ENCODE results near the gene CIDEB. TPM values are rescaled to one million over a fixed set of nuclear protein-coding genes. Genes with fewer than 3 reads are reported as not detected.

The CIDEB gene
- total RNA-seq, 1 donor from 2014 or later, result 4.7 TPM

DNA sequence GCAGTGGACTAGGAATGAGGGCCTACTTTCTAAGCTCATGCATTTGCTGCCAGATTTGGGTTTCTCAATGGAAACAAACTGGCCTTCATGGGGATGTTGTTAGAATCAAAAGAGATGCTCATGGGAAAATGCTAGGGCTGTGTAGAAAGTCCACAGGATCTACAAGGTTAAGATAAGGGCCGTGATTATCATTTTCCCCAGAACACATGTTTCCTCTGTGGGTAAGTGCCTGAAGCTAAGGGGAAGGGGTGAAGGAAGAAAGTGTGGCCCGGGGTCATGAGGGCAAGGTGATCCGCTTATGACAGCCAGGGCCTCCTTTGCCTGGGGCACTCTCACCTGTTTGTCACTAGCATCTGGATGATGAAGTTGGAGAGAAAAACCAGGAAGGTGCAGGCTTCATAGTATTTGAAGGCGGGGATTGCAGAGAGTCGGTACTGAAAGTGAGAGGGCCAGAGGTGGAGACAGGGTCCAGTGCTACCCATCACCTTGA lies 17.3 kb upstream of the CIDEB start:
- H3K27me3 ChIP-seq (ENCODE audit: control insufficient read depth in 3 of 3, insufficient read depth in 3 of 3, low read length in 3 of 3), result peaks cover 0 to 6% (median 0%) of the 10 kb centered on the region in 3 donors
- no peaks in the 10 kb centered on the region for H3K9me3 ChIP-seq (ENCODE audit: control insufficient read depth in 3 of 3, low read length in 3 of 3)
- H3K36me3 ChIP-seq (ENCODE audit: control insufficient read depth in 3 of 3, insufficient read depth in 3 of 3, low read length in 3 of 3), result peaks cover 0 to 6% (median 5%) of the 10 kb centered on the region in 3 donors
- no peak overlapping the region for H3K4me3 ChIP-seq (ENCODE audit: low read length in 3 of 3)
- no peak overlapping the region for H3K27ac ChIP-seq (ENCODE audit: low read depth, low read length)
- no peak overlapping the region for H3K9ac ChIP-seq (ENCODE audit: low read depth in 1 of 3, low read length in 3 of 3)
- H3K4me1 ChIP-seq (ENCODE audit: control insufficient read depth in 3 of 3, insufficient read depth in 3 of 3, low read length in 3 of 3), result peaks cover 0 to 17% (median 0%) of the 10 kb centered on the region in 3 donors

DNA sequence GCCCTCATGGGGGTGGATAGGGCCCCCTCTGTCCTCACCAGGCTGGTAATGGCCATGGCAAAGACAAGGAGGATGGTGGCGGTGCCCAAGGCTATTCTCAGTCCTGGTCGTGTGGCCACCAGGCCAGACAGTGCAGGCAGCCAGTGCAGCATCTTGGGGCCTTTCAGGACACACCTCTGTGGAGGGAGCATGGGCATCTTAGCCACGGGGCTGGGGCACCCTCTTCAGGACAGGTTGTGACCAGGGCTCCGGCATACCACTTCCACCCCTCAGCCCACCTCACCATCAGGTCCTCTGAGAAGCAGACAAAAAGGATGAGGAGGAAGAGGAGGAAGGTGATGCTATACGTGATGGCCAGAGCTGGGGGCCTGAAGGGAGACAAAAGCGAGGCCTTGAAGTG lies 16.2 kb upstream of the CIDEB start:
- peaks cover 0 to 7% (median 0%) of the 10 kb centered on the region in 3 donors for H3K4me1 ChIP-seq (ENCODE audit: control insufficient read depth in 3 of 3, insufficient read depth in 3 of 3, low read length in 3 of 3)
- H3K27ac ChIP-seq (ENCODE audit: low read depth, low read length), result no peak overlapping the region
- no peak overlapping the region for H3K4me3 ChIP-seq (ENCODE audit: low read length in 3 of 3)
- no peak overlapping the region for H3K9ac ChIP-seq (ENCODE audit: low read depth in 1 of 3, low read length in 3 of 3)
- H3K27me3 ChIP-seq (ENCODE audit: control insufficient read depth in 3 of 3, insufficient read depth in 3 of 3, low read length in 3 of 3), result peaks cover 8 to 10% (median 9%) of the 10 kb centered on the region in 3 donors
- peaks cover 0 to 7% (median 5%) of the 10 kb centered on the region in 3 donors for H3K36me3 ChIP-seq (ENCODE audit: control insufficient read depth in 3 of 3, insufficient read depth in 3 of 3, low read length in 3 of 3)
- H3K9me3 ChIP-seq (ENCODE audit: control insufficient read depth in 3 of 3, low read length in 3 of 3), result no peaks in the 10 kb centered on the region

DNA sequence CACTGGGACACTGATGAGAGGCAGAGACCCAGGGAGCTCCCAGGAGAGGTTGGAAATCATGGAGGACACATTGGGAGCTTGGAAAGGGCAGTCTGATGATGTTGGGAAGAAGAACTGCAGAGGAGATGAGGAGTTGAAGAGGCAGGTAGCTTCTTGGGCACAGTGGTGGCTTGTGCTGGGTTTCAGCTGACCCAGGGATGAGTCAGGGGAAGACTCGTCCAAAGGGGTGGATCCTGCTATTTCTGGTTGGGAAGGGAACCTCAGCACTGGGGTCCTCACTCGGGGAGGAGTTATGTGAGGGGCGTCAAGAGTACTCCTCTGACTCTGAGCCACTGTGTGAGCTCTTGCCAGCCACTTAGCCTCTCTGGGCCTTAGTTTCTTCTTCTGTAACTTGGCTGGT lies 15.6 kb upstream of the CIDEB start:
- H3K27ac ChIP-seq (ENCODE audit: low read depth, low read length), result no peak overlapping the region
- peaks cover 13 to 16% (median 15%) of the 10 kb centered on the region in 3 donors for H3K27me3 ChIP-seq (ENCODE audit: control insufficient read depth in 3 of 3, insufficient read depth in 3 of 3, low read length in 3 of 3)
- no peak overlapping the region for H3K4me3 ChIP-seq (ENCODE audit: low read length in 3 of 3)
- H3K9me3 ChIP-seq (ENCODE audit: control insufficient read depth in 3 of 3, low read length in 3 of 3), result no peaks in the 10 kb centered on the region
- H3K36me3 ChIP-seq (ENCODE audit: control insufficient read depth in 3 of 3, insufficient read depth in 3 of 3, low read length in 3 of 3), result peaks cover 0 to 8% (median 7%) of the 10 kb centered on the region in 3 donors
- no peak overlapping the region for H3K9ac ChIP-seq (ENCODE audit: low read depth in 1 of 3, low read length in 3 of 3)
- peaks cover 0 to 4% (median 0%) of the 10 kb centered on the region in 3 donors for H3K4me1 ChIP-seq (ENCODE audit: control insufficient read depth in 3 of 3, insufficient read depth in 3 of 3, low read length in 3 of 3)

DNA sequence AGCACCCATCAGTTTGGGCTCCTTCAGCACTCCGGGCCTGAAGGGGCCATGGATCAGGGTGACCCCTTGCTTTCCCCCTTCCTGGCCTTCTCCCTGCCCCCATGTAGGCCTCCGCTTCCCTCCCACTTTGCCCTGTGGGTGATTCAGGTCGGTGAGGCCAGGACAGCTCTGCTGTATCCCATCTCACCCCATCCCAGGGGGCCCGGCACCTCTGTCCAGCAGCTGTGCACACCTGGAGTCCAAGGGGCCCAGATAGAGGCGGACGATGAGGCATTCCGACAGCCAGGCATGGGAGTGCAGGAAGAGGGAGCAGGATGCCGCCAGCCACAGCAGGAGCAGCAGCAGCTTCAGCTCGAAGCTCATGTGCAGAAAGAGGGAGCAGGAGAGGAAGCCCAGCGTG lies 14.9 kb upstream of the CIDEB start:
- Histone ChIP-seq H3K4me3 (ENCODE audit: low read length in 3 of 3) (no peak overlapping the region), H3K36me3 (ENCODE audit: control insufficient read depth in 3 of 3, insufficient read depth in 3 of 3, low read length in 3 of 3) (peaks cover 0 to 8% (median 7%) of the 10 kb centered on the region in 3 donors), H3K4me1 (ENCODE audit: control insufficient read depth in 3 of 3, insufficient read depth in 3 of 3, low read length in 3 of 3) (peaks cover 0 to 4% (median 0%) of the 10 kb centered on the region in 3 donors), H3K9me3 (ENCODE audit: control insufficient read depth in 3 of 3, low read length in 3 of 3) (no peaks in the 10 kb centered on the region), H3K27ac (ENCODE audit: low read depth, low read length) (no peak overlapping the region), H3K9ac (ENCODE audit: low read depth in 1 of 3, low read length in 3 of 3) (no peak overlapping the region), H3K27me3 (ENCODE audit: control insufficient read depth in 3 of 3, insufficient read depth in 3 of 3, low read length in 3 of 3) (peaks cover 19 to 20% (median 20%) of the 10 kb centered on the region in 3 donors)

DNA sequence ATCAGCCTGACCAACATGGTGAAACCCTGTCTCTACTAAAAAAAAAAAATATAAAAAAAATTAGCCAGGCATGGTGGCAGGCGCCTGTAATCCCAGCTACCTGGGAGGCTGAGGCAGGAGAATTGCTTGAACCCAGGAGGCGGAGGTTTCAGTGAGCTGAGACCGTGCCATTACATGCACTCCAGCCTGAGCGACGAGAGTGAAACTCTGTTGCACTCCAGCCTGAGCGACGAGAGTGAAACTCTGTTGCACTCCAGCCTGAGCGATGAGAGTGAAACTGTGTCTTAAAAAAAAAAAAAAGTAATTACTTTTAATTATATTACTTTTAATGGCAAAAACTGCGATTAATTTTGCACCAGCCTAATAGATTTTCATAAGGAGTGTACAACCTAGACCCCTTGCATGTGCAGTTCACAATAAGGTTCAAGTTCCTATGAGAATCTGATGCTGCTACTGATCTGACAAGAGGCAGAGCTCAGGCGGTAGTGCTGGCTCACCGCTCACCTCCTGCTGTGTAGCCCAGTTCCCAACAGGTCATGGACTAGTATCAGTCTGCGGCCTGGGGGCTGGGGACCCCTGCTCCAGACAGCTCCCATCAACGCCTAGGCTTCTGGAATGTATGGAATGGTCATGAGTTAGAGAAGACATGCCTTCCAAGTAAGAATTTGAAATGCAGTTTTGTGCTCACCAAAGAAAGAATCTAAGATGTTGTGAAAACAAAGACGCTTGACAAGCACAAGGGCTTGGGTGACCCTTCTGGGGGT lies 13.6 kb upstream of the CIDEB start:
- Histone ChIP-seq H3K9me3 (ENCODE audit: control insufficient read depth in 3 of 3, low read length in 3 of 3) (no peaks in the 10 kb centered on the region), H3K36me3 (ENCODE audit: control insufficient read depth in 3 of 3, insufficient read depth in 3 of 3, low read length in 3 of 3) (peaks cover 0 to 8% (median 7%) of the 10 kb centered on the region in 3 donors), H3K27ac (ENCODE audit: low read depth, low read length) (no peak overlapping the region), H3K4me1 (ENCODE audit: control insufficient read depth in 3 of 3, insufficient read depth in 3 of 3, low read length in 3 of 3) (peaks cover 0 to 4% (median 3%) of the 10 kb centered on the region in 3 donors), H3K27me3 (ENCODE audit: control insufficient read depth in 3 of 3, insufficient read depth in 3 of 3, low read length in 3 of 3) (peaks cover 23 to 32% (median 31%) of the 10 kb centered on the region in 3 donors), H3K9ac (ENCODE audit: low read depth in 1 of 3, low read length in 3 of 3) (no peak overlapping the region), H3K4me3 (ENCODE audit: low read length in 3 of 3) (no peak overlapping the region)

DNA sequence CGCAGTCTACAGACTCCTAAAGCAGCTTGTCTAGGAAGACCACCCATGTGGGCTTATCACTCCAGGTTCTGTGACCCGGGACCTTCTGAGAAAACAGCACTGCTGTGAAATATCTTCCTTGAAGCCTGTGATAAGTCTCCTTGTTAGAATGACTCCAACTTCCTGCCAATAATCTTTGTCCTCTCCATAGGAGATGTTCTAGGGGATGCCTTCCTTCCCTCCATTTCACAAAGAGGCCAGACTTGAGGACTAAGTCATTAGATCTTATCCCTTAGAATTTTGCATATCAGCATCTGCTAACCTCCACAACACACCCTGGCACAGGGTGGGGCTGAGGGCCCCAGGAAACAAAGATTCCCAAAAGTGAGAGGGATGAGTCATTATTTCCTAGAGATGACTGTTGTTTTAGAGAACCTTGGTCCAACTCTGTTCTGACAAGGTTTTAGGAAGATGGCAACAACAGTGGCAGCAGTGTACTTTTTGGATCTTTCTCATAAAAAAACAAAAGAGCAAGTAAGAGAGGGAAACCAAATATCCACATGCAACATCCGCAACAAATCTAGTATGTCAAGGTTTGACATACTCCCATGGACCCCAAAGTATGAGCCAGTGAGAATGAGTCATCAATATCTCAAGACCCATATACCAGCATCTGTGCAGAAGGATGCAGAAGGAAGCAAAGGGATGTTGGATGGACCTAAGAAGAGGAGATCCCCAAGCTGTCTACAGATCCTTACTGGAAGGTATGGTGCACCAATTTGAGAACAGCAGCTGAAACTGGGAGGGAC lies 9.6 kb upstream of the CIDEB start:
- H3K36me3 ChIP-seq (ENCODE audit: control insufficient read depth in 3 of 3, insufficient read depth in 3 of 3, low read length in 3 of 3), result peaks cover 0 to 3% (median 2%) of the 10 kb centered on the region in 3 donors
- H3K27me3 ChIP-seq (ENCODE audit: control insufficient read depth in 3 of 3, insufficient read depth in 3 of 3, low read length in 3 of 3), result peaks cover 24 to 50% (median 46%) of the 10 kb centered on the region in 3 donors
- H3K4me1 ChIP-seq (ENCODE audit: control insufficient read depth in 3 of 3, insufficient read depth in 3 of 3, low read length in 3 of 3), result peaks cover 20 to 41% (median 27%) of the 10 kb centered on the region in 3 donors
- peaks cover 0 to 2% (median 0%) of the 10 kb centered on the region in 3 donors for H3K9me3 ChIP-seq (ENCODE audit: control insufficient read depth in 3 of 3, low read length in 3 of 3)
- no peak overlapping the region for H3K27ac ChIP-seq (ENCODE audit: low read depth, low read length)
- no peak overlapping the region for H3K4me3 ChIP-seq (ENCODE audit: low read length in 3 of 3)
- no peak overlapping the region for H3K9ac ChIP-seq (ENCODE audit: low read depth in 1 of 3, low read length in 3 of 3)

DNA sequence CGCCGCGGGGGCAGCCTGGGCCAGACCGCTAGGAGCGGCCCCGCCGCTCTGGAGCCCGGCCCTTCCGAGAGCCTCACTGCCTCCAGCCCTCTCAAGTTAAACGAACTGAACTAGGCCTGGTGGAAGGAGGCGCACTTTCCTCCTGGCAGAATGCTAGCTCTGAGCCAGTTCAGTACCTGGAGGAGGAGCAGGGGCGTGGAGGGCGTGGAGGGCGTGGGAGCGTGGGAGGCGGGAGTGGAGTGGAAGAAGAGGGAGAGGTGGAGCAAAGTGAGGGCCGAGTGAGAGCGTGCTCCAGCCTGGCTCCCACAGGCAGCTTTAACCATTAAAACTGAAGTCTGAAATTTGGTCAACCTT lies 8.8 kb upstream of the CIDEB start:
- peaks cover 0 to 3% (median 2%) of the 10 kb centered on the region in 3 donors for H3K36me3 ChIP-seq (ENCODE audit: control insufficient read depth in 3 of 3, insufficient read depth in 3 of 3, low read length in 3 of 3)
- peak overlapping the region in 1 of 3 donors; percentile 45 for H3K9ac ChIP-seq (ENCODE audit: low read depth in 1 of 3, low read length in 3 of 3)
- peaks cover 24 to 50% (median 46%) of the 10 kb centered on the region in 3 donors for H3K27me3 ChIP-seq (ENCODE audit: control insufficient read depth in 3 of 3, insufficient read depth in 3 of 3, low read length in 3 of 3)
- H3K4me3 ChIP-seq (ENCODE audit: low read length in 3 of 3), result peak overlapping the region in 1 of 3 donors; percentile 58
- H3K4me1 ChIP-seq (ENCODE audit: control insufficient read depth in 3 of 3, insufficient read depth in 3 of 3, low read length in 3 of 3), result peaks cover 26 to 48% (median 30%) of the 10 kb centered on the region in 3 donors
- peaks cover 0 to 2% (median 0%) of the 10 kb centered on the region in 3 donors for H3K9me3 ChIP-seq (ENCODE audit: control insufficient read depth in 3 of 3, low read length in 3 of 3)
- no peak overlapping the region for H3K27ac ChIP-seq (ENCODE audit: low read depth, low read length)

DNA sequence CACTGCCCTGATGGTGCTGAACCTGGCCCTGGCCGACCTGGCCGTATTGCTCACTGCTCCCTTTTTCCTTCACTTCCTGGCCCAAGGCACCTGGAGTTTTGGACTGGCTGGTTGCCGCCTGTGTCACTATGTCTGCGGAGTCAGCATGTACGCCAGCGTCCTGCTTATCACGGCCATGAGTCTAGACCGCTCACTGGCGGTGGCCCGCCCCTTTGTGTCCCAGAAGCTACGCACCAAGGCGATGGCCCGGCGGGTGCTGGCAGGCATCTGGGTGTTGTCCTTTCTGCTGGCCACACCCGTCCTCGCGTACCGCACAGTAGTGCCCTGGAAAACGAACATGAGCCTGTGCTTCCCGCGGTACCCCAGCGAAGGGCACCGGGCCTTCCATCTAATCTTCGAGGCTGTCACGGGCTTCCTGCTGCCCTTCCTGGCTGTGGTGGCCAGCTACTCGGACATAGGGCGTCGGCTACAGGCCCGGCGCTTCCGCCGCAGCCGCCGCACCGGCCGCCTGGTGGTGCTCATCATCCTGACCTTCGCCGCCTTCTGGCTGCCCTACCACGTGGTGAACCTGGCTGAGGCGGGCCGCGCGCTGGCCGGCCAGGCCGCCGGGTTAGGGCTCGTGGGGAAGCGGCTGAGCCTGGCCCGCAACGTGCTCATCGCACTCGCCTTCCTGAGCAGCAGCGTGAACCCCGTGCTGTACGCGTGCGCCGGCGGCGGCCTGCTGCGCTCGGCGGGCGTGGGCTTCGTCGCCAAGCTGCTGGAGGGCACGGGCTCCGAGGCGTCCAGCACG lies 8.2 kb upstream of the CIDEB start:
- Histone ChIP-seq H3K27ac (ENCODE audit: low read depth, low read length) (peak overlapping the region; percentile 60), H3K9me3 (ENCODE audit: control insufficient read depth in 3 of 3, low read length in 3 of 3) (peaks cover 0 to 2% (median 0%) of the 10 kb centered on the region in 3 donors), H3K36me3 (ENCODE audit: control insufficient read depth in 3 of 3, insufficient read depth in 3 of 3, low read length in 3 of 3) (peaks cover 0 to 3% (median 2%) of the 10 kb centered on the region in 3 donors), H3K9ac (ENCODE audit: low read depth in 1 of 3, low read length in 3 of 3) (peak overlapping the region in 1 of 3 donors; percentile 45), H3K4me3 (ENCODE audit: low read length in 3 of 3) (peak overlapping the region in 1 of 3 donors; percentile 58), H3K27me3 (ENCODE audit: control insufficient read depth in 3 of 3, insufficient read depth in 3 of 3, low read length in 3 of 3) (peaks cover 24 to 50% (median 46%) of the 10 kb centered on the region in 3 donors), H3K4me1 (ENCODE audit: control insufficient read depth in 3 of 3, insufficient read depth in 3 of 3, low read length in 3 of 3) (peaks cover 26 to 53% (median 35%) of the 10 kb centered on the region in 3 donors)

DNA sequence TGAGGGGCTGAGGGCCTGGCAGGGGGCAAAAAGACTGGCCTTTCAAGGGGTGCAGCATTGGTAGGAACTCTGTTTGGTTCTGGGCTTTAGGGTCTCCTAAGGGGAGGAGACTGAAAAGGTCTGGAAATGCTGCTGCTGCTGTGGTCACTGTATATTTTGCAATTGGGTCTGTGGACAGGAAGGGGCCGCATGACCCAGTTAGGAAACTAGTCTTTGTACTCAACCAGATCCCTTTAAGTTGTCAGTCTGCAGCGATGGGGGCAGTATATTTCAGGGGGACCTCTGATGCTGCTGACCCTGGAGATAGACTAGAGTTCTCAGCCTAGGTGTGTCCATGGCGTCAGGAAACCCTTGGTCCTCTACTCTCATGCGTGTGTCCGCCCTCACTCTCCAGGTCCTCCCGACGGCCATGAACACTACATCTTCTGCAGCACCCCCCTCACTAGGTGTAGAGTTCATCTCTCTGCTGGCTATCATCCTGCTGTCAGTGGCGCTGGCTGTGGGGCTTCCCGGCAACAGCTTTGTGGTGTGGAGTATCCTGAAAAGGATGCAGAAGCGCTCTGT lies 7.5 kb upstream of the CIDEB start:
- Histone ChIP-seq H3K27ac (ENCODE audit: low read depth, low read length) (peak overlapping the region; percentile 60), H3K9ac (ENCODE audit: low read depth in 1 of 3, low read length in 3 of 3) (no peak overlapping the region), H3K4me3 (ENCODE audit: low read length in 3 of 3) (no peak overlapping the region)

More for the DNA sequence above, 7.5 kb upstream of the CIDEB start:
- H3K9me3 ChIP-seq (ENCODE audit: control insufficient read depth in 3 of 3, low read length in 3 of 3), result peaks cover 0 to 2% (median 0%) of the 10 kb centered on the region in 3 donors
- peaks cover 24 to 50% (median 46%) of the 10 kb centered on the region in 3 donors for H3K27me3 ChIP-seq (ENCODE audit: control insufficient read depth in 3 of 3, insufficient read depth in 3 of 3, low read length in 3 of 3)
- peaks cover 31 to 60% (median 40%) of the 10 kb centered on the region in 3 donors for H3K4me1 ChIP-seq (ENCODE audit: control insufficient read depth in 3 of 3, insufficient read depth in 3 of 3, low read length in 3 of 3)
- peaks cover 0 to 3% (median 2%) of the 10 kb centered on the region in 3 donors for H3K36me3 ChIP-seq (ENCODE audit: control insufficient read depth in 3 of 3, insufficient read depth in 3 of 3, low read length in 3 of 3)

All from skeletal muscle tissue (tissue), 4 donors.